ENCODE data around the gene DSCAML1.

DNA sequence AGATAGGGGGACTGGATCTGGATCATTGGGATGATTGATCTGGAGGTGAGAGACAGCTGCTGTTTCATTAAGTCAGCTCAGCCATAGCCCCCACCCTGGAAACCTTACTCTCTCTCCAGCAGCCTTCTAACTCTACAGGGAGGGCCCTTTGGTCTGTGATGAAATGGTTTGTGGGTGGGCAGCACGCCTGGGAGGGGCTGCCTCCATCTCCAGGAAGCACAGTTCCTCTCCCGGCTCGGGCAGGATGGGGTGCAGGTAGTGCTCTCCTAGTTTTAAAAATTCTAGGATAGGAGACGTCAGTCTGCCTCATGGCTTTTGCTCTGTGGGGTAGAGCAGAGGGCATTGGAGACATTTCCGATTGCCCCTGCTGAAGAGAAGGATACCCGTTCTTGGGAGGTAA lies 379.7 kb downstream of the DSCAML1 start:
- TF ChIP-seq, protein P1, sequence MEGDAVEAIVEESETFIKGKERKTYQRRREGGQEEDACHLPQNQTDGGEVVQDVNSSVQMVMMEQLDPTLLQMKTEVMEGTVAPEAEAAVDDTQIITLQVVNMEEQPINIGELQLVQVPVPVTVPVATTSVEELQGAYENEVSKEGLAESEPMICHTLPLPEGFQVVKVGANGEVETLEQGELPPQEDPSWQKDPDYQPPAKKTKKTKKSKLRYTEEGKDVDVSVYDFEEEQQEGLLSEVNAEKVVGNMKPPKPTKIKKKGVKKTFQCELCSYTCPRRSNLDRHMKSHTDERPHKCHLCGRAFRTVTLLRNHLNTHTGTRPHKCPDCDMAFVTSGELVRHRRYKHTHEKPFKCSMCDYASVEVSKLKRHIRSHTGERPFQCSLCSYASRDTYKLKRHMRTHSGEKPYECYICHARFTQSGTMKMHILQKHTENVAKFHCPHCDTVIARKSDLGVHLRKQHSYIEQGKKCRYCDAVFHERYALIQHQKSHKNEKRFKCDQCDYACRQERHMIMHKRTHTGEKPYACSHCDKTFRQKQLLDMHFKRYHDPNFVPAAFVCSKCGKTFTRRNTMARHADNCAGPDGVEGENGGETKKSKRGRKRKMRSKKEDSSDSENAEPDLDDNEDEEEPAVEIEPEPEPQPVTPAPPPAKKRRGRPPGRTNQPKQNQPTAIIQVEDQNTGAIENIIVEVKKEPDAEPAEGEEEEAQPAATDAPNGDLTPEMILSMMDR (IDR thresholded peaks at IDR 0.05) = no peak
- no peak for TF ChIP-seq POLR2A (IDR thresholded peaks at IDR 0.05)
